GM12878 (cell line): ENCODE results near the gene LRRC3B.

Experiments
- E4F1 ChIP-seq: fragments of 450-650 bp; IDR thresholded peaks from 2 replicates; pipeline ENCODE4 v1.6.1; 2018; ENCODE audit warnings: borderline replicate concordance, mild to moderate bottlenecking; ENCODE audit not compliant: partially characterized antibody
- EZH2 ChIP-seq: IDR thresholded peaks from 2 replicates; pipeline ENCODE4 v1.6.1; 2012; ENCODE audit warnings: low read depth, mild to moderate bottlenecking, control low read depth, inconsistent platforms, low read length, borderline replicate concordance; ENCODE audit not compliant: control insufficient read depth
- MAX ChIP-seq: IDR thresholded peaks from 2 replicates; pipeline ENCODE4 v1.6.1; 2012; ENCODE audit warnings: low read depth, low read length, improper control_type of control experiment
- POLR2A ChIP-seq: IDR thresholded peaks from 2 replicates; pipeline ENCODE4 v1.6.1; 2011; ENCODE audit warnings: low read depth, mild to moderate bottlenecking, low read length

GRCh38 chr3:26587571-26587970 lies 35.0 kb upstream of the LRRC3B start:
- TF ChIP-seq POLR2A (no peak), EZH2 (no peak), MAX (no peak), E4F1 (no peak)
